DND-41 (cell line): Measurements from ENCODE around the gene DACH1.

ENCODE experiments used
- CTCF ChIP-seq: IDR thresholded peaks from 2 replicates; pipeline ENCODE4 v1.5.1; 2012; ENCODE audit warnings: borderline replicate concordance, low read length, moderate library complexity, mild to moderate bottlenecking; ENCODE audit not compliant: poor library complexity, severe bottlenecking; ENCODE audit errors: extremely low read depth
- EZH2 ChIP-seq: IDR thresholded peaks from 3 replicates; pipeline ENCODE4 v1.6.1; 2012; ENCODE audit warnings: borderline replicate concordance, low read depth, mild to moderate bottlenecking, moderate library complexity, low read length, inconsistent platforms; ENCODE audit not compliant: severe bottlenecking

GRCh38 chr13:71417205-71417604 lies 449.8 kb downstream of the DACH1 start:
- TF ChIP-seq CTCF = no peak
- no peak for TF ChIP-seq EZH2
